GM19193 (cell line): ENCODE measurements around the gene NR2C1.
A peak's percentile ranks its signal among the peaks of the same experiment; 100 is the strongest.

Experiments
- POLR2A ChIP-seq: IDR thresholded peaks from 4 replicates; pipeline ENCODE4 v1.6.1; 2011; ENCODE audit not compliant: insufficient read depth, insufficient read length; ENCODE audit errors: extremely low read depth

NR2C1 gene

DNA sequence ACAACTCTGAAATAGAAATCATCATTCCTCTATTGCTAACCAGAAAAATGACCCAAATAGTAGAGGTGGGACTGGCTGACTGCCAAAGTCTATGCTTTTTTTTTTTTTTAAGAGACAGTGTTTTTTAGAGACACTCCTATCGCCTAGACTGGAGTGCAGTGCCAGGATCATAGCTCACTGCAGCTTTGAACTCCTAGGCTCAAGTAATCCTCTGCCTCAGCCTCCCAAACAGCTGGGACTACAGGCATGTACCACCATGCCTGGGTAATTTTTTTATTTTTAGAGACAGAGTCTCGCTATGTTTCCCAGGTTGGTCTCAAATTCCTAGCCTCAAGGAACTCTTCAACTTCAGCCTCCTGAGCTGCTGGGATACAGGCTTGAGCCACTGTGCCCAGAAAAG, 19.2 kb downstream of the NR2C1 start:
- no peak for TF ChIP-seq POLR2A

DNA sequence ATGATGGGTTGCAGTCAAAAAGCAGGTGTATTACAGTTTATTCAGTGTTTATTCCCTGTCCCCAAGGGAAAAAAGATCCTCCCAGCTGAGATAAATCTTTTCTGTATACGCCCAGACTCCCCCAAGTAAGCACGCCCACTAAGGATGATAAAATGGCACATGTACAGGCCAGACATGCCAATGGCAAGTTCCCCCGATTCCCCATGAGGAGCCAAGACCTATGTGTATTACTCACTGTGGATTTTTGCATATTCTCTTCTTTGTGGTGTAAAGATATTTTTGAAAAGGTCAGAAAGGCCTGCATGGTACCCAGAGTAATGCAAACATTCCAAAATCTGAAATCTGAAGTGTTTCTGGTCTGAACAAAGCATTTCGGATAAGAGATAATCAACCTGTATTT, 22.2 kb downstream of the NR2C1 start:
- TF ChIP-seq POLR2A: no peak

DNA sequence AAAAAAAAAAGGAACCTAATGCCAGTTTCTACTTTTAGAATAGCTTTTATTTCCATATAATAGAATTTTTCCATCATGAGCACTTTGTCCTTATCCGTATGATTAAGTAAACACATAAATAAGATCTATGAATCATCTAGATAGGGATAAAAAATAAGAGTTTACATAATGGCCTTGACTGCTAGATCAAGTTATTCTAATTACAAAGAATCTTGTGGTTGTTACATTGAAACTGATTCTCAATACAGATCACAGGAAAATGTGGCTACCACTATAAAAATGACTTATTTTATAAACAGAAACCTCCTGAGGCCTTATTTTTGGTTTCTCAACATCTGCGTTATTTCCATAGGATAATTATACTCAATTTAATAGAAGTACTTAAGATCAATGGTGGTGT, 35.5 kb downstream of the NR2C1 start:
- TF ChIP-seq POLR2A: no peak

DNA sequence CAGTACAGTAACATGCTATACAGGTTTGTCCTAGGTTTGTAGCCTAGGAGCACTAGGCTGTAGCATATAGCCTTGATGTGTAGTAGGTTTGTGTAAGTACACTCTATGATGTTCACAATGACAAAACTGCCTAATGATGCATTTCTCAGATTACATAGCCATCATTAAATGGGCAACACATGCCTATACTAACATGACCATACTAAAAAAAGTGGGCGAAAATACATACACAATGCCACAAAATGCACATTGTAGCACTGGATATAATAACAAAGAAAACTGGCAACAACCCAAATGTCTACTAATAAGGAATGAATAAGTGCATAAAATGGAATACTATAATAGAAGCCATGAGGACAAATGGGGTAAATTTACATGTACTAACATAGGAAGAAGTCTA, 38.7 kb downstream of the NR2C1 start:
- TF ChIP-seq POLR2A: no peak

DNA sequence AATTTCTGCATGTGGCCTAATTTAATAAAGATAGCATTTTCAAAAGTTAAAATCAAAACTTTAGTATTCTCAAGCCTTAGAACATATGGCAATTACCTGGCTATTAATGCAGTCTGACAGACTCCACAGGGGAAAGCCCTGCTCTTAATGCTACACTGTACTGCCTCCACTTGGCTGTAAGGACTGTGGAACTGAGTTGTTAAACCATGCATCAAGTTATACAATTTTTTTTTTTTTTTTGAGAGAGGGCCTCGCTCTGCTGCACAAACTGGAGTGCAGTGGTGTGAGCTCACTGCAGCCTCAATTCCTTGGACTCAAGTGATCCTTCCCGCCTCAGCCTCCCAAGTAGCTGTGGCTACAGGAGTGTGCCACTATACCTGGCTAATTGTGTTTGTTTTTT, 50.9 kb downstream of the NR2C1 start:
- TF ChIP-seq POLR2A: no peak

DNA sequence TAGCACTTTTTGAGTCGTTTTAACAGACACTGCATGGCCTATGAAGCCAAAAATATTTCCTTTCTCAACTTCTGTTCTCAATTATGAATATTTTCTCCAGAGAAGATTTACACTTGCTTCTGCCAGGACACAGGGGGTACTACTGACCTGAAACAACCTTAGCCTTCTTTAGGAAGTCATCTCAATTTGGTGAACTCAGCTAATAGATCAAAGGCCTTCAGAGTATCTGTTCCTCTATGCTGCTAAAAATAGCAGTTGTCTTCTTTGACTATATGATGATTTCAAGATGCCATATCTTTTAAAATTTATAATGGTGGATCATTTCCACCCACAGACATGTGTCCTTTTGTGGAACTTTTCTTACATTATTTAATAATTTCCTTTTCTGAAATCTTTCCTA, 55.9 kb downstream of the NR2C1 start:
- no peak for TF ChIP-seq POLR2A

DNA sequence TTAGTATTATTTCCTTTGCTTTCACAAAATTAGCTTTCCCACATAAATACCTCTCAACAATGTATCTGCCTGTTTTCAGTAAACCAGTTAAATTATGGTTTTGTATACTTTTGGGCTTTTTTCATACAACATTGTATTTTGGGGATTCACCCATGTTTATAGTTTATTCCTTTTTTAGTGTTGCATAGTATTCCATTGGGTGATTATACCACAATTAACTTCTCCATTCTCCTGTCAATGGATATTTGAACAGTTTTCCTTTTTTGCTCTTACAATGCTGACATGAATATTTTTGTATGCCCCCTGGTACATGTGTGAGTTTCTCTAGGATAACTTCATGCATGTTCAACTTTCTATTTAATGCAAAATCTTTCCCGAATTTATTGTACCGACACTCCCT, 57.3 kb downstream of the NR2C1 start:
- no peak for TF ChIP-seq POLR2A

DNA sequence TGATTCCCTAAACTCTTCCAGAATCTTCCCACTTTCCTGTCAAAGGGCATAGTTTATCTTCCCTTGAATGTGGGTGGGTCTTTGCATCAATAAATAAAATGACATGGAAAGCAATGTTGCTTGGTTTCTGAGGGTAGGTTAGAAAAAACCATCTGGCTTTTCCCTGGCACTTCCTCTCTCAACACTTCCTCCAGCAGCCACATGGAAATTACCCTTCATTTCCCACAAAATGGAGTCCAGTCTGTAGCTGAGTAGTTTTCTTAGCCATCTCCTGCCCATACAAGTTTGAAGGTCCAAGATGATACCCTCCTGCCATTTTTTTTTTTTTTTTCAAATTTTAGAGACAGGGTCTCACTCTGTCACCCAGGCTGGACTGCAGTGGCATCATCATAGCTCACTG, 58.9 kb downstream of the NR2C1 start:
- no peak for TF ChIP-seq POLR2A

DNA sequence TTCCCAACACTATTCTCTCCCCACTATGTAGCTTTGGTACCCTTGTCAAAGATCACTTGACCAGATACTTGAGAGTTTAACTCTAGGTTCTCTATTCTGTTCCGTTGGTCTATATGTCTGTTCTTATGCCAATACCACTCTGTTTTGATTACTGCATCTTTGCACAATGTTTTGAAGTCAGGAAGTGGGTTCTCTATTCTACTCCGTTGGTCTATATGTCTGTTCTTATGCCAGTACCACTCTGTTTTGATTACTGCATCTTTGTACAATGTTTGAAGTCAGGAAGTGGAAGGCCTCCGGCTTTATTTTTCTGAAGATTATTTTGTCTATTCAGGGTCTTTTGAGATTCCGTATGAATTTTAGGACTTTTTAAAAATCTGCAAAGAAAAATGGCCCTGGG, 67.2 kb downstream of the NR2C1 start:
- TF ChIP-seq POLR2A: no peak

DNA sequence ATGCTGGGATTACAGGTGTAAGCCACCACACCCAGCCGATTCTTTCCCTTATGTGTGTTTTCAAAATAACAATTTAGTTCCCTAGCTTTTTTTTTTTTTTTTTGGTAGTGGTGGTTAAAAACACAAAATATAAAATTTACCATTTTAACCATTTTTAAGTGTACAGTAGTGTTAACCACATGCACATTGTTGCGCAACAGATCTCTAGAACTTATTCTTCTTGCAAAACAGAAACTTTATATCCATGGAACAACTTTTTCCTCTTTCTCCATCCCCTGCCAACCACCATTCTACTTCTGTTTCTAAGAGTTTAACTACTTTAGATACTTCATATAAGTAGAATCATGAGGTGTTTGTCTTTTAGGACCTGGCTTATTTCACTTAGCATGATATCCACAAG, 68.8 kb downstream of the NR2C1 start:
- no peak for TF ChIP-seq POLR2A

DNA sequence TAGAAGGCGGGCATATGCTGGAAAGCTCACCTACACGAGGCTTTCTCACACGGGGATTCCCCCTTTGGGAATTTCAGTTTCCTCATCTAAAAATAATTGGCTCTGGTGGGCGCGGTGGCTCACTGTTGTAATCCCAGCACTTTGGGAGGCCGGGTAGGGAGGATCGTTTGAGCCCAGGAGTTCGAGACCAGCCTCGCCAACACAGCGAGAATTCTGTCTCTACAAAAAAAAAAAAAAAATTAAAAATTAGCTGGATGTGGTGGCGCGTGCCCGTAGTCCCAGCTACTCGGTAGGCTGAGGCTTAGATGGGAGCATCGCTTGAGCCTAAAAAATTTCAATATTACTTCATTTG, 69.5 kb downstream of the NR2C1 start:
- TF ChIP-seq POLR2A: no peak

DNA sequence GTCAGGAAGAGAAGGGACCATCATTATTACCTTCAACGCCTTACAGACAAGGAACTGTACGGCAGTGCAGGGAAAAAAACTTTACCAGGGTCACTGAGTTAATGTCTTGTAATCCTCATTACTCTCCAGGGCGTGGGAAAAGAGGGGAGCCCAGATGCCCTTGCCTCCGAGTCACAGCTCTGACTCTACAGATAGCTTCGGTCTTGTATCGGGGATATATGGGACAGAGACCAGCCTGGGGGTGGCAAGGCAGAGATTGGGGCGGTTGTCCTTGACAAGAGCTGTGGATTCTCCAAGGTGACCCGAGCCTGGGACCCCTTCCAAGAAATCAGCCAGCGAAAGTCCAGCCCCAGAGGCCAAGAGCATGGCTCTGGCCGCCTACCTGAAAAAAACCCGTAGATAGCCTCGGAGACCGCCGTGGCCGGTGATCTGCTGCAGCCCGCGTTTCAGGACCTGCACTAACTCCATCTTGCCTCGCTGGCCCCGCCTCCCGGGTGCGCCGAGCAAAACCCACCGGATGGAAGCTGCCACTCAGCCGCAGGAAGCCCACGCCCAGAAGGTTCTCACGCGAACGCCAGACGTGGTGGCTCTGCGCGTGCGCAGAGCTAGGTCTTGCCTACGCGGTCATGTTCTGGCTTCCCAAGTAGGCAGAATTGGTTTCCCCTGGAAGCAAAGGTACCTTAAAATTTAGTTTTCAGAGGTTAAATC, 70.1 kb downstream of the NR2C1 start, which contains the start of gene NDUFA12:
NDUFA12 (minus strand) TSS at position 485 of the 708 bp plus-strand sequence; CDS start at position 468, 17 bp downstream.
- peak; percentile 98 for TF ChIP-seq POLR2A

DNA sequence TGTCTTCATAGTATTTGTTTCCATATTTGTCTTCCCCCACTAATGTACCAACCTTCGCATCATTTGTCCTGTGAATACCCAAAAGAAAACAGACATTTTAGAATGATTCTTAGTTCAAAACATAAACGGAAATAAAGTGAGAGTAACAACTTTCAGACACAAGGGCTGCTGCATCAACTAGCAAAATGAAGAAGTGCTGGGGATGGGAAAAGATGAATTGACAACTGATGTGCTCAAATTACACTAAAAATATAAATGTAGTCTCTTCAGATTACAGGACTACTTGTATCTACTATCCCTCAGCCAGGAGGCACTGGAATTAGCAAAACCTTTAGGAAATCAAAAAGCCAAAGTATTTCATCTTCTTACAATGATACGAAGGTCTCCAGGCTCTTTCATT, 70.7 kb downstream of the NR2C1 start:
- TF ChIP-seq POLR2A: no peak

DNA sequence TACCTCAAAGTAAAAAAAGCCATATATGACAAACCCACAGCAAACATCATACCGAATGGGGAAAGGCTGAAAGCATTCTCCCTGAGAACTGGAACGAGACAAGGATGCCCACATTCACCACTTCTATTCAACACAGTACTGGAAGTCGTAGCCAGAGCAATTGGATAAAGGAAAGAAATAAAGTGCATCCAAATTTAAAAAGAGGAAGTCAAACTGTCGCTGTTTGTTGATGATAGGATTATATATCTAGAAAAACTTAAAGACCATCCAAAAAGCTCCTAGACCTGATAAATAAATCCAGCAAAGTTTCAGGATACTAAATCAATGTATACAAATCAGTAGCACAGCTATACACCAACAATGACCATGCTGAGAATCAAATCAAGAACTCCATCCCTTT, 75.1 kb downstream of the NR2C1 start:
- TF ChIP-seq POLR2A: no peak

DNA sequence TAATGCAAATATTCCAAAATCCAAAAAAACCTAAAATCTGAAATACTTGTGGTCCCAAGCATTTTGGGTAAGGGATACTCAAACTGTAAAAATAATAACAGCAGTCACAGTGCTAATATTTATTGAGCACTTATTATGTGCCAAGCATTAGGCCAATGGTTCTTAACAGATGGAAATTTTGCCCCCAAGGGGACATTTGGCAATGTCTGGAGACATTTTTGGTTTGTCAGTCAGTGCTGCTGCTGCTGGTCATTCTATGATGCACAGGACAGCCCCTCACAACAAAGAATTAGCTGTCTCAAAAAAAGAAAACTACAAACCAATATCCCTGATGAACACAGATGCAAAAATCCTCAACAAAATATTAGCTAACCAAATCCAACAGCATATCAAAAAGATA, 75.7 kb downstream of the NR2C1 start:
- TF ChIP-seq POLR2A: no peak

DNA sequence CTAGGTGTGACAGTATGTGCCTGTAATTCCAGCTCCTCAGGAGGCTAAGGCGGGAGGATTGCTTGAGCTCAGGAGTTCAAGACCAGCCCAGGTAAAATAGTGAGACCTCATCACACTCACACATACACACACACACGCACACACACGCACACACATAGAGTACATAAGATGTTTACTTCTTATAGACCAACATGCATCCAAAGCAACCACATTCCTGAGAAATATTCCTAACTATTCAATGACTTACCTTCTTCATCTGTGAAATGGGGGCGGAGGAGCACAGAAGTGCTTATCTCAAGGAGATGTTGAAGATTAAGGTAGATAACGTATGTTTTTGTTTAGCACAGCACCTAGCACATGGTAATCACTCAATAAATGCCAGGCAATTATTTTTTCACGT, 76.4 kb downstream of the NR2C1 start:
- TF ChIP-seq POLR2A: no peak

DNA sequence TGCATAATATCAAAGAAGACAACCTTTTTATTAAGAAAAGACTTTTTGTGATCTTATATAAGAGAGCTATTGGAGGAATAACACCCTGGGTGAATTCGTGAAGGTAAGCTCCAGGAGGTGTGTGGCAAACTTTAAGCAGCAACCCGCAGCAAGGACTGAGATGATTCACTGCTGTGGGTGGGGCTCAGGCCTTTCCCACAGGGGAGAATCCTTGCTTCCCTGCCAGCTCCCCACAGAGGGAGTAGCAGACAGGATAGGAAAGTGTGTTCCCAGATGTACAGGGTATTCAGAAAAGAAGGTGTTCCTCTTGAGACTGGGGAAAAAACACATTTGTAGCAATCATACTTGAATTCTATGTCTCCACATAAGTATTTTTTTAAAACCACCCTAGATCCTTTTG, 79.1 kb downstream of the NR2C1 start:
- no peak for TF ChIP-seq POLR2A
